Left renal pelvis (tissue), 4 donors: ENCODE measurements around the gene TAS1R1. TPM values are rescaled to one million over a fixed set of nuclear protein-coding genes. Genes with fewer than 3 reads are reported as not detected.

Experiments
- DNase-seq, 4 donors: peaks; one replicate each; pipeline ENCODE4 v3.0.0-alpha.2; 2013; ENCODE audit warnings: low read depth in 4 of 4, low spot score in 3 of 4
- polyA plus RNA-seq, 4 donors: library from polyadenylated mRNA; unstranded; fragments of 120-200 nt; gene quantifications; one replicate each; pipeline ENCODE4 v1.2.1, GENCODE V29; 2013; ENCODE audit not compliant: insufficient read length in 4 of 4

TAS1R1 gene
- under 1 TPM in 2 of 4 donors, not detected in 2; 0.06 to 0.15 TPM for polyA plus RNA-seq

- DNase-seq = no peak
Observed at GRCh38 chr1:6554907-6555778, at the start of gene TAS1R1. Gene TAS1R1, plus strand, starts transcription at chr1:6555307. Its CDS starts 67 bp downstream, at chr1:6555374.

- no peak for DNase-seq
Observed at GRCh38 chr1:6505367-6506209, 49.5 kb upstream of the TAS1R1 start.

GRCh38 chr1:6506210-6507036 lies 48.7 kb upstream of the TAS1R1 start:
- DNase-seq = no peak

- DNase-seq = no peak
Observed at GRCh38 chr1:6507037-6507428, 48.1 kb upstream of the TAS1R1 start.

- DNase-seq = no peak
Observed at GRCh38 chr1:6507461-6507911, 47.6 kb upstream of the TAS1R1 start.

- DNase-seq = no peak
Observed at GRCh38 chr1:6508154-6508815, 46.8 kb upstream of the TAS1R1 start.

- no peak for DNase-seq
Observed at GRCh38 chr1:6508816-6509189, 46.3 kb upstream of the TAS1R1 start.

- DNase-seq = no peak
Observed at GRCh38 chr1:6509220-6509918, 45.7 kb upstream of the TAS1R1 start.

- no peak for DNase-seq
Observed at GRCh38 chr1:6509919-6510291, 45.2 kb upstream of the TAS1R1 start.

GRCh38 chr1:6510493-6510892 lies 44.6 kb upstream of the TAS1R1 start:
- DNase-seq = no peak

GRCh38 chr1:6511056-6511455 lies 44.1 kb upstream of the TAS1R1 start:
- DNase-seq = no peak

GRCh38 chr1:6511561-6512244 lies 43.4 kb upstream of the TAS1R1 start:
- no peak for DNase-seq

- no peak for DNase-seq
Observed at GRCh38 chr1:6512245-6512907, 42.7 kb upstream of the TAS1R1 start.

GRCh38 chr1:6512908-6513280 lies 42.2 kb upstream of the TAS1R1 start:
- no peak for DNase-seq

GRCh38 chr1:6513320-6513801 lies 41.7 kb upstream of the TAS1R1 start:
- DNase-seq = no peak

GRCh38 chr1:6515771-6516170 lies 39.3 kb upstream of the TAS1R1 start:
- DNase-seq = no peak

- no peak for DNase-seq
Observed at GRCh38 chr1:6517435-6517851, 37.7 kb upstream of the TAS1R1 start.

GRCh38 chr1:6519491-6519934 lies 35.6 kb upstream of the TAS1R1 start:
- no peak for DNase-seq
